KOPT-K1 (cell line): ENCODE data around the gene DNAJB8.

Experiments
- H3K27ac ChIP-seq: fragments of 200-600 bp; sonication (generic); 2 replicates; pipeline ENCODE4 v1.5.1; 2016; ENCODE audit warnings: antibody characterized with exemption, mild to moderate bottlenecking, low read depth, low read length; ENCODE audit not compliant: poor library complexity, severe bottlenecking
- H3K36me3 ChIP-seq: fragments of 200-600 bp; sonication (generic); 2 replicates; pipeline ENCODE4 v1.5.1; 2017; ENCODE audit warnings: antibody characterized with exemption, mild to moderate bottlenecking, low read length, moderate library complexity; ENCODE audit not compliant: insufficient read depth
- H3K9me3 ChIP-seq: fragments of 200-600 bp; sonication (generic); 2 replicates; pipeline ENCODE4 v1.5.1; 2017; ENCODE audit warnings: antibody characterized with exemption, low read length, mild to moderate bottlenecking; ENCODE audit not compliant: insufficient read depth, poor library complexity, severe bottlenecking

DNAJB8 gene

DNA sequence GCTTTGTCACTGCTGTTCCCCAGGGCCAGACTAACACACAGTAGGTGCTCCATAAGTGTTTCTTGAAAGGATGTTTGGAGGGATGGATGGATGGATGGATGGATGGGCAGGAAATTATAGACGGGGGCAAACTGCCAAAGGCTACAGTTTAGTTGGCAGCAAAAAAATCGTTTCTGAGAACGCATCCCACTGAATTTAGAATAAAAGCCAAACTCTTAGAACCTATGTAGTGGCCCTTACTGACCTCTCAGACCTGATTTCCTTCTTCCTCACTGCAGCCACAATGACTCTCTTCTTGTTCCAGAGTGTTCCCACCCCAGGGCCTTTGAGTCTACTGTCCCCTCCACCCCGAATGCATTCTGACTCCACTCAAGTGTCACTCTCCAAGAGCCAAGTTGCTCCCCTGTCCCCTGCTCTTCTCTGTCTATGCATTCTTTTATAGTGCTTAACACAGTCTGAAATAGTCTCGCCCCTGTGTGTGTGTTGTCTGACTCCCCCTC lies 31.5 kb upstream of the DNAJB8 start:
- Histone ChIP-seq H3K9me3 (no peaks in the 10 kb centered on the region), H3K27ac (no peak overlapping the region), H3K36me3 (no peaks in the 10 kb centered on the region)

DNA sequence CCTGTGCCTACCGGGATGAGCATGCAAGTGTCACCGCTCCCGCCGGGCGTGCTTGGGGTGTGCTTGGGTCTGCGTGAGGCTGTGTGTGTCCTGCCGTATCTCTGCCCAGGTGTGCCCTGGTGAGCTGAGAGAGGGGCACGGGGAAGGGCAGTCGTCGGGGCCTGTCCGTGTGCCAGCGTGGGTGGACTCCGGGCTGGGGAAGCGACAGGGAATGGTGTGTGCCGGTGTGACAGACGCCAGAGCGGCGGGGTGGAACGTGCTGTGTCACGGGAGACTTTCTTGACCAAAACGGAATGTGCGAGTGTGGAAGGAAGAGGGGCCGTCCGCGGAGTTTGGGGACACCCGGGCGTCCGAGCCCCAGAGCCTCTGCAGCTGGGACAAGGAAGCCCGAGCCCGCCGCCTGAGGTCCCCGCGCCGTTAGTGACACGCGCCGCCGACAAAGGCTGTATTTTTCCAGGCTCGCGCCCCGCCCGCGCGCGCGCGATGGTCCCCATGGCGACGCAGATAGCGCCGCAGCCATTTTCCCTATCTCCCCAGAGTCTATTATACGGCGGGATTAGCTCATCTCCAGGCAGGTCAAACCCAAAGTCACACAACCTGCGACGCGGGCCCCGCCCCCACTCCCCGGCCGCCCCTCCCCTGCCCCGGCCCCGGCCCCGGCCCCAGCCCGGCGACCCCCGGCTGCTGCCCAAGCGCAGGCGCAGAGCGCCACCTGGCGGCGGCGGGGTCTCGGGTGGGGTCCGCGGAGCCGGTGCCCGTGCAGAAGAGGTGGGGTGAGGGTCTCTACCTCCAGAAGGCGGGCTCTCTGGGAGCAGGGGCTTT lies 30.8 kb upstream of the DNAJB8 start:
- no peaks in the 10 kb centered on the region for H3K36me3 ChIP-seq
- H3K9me3 ChIP-seq = no peaks in the 10 kb centered on the region
- H3K27ac ChIP-seq = no peak overlapping the region

DNA sequence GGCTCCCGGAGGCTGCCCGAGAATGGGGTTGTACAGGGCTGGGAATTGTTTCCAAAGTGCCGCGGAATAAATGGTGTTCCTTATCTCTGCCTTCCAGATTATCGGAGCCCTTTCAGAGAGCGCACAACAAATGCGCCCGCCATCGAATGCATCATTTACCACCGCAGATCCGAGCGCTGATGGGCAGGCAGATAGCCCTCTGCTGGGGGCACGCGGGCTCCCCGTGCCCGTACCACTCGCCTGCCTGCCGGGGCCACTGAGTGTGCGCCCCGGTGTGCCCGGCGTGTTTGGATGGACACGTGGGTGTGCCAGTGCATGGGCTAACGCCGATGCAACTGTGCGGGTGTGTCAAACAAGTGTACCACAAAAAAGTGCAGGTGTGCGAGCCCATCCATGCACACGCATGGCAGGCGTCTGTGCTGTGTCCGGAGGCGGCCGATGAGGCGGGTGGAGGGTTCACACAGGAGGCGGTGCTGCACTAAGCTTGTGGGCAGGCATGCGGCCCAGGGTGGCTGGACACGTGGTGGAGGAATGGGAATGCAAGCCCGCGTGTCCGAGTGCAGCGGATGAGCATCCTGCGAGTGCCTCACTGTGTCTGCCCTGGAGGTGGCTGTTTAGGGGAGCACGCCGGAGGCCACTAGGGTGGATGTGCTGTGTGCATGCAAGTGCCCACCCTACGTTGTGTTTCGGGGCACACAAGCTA lies 30.1 kb upstream of the DNAJB8 start:
- no peak overlapping the region for H3K27ac ChIP-seq

DNA sequence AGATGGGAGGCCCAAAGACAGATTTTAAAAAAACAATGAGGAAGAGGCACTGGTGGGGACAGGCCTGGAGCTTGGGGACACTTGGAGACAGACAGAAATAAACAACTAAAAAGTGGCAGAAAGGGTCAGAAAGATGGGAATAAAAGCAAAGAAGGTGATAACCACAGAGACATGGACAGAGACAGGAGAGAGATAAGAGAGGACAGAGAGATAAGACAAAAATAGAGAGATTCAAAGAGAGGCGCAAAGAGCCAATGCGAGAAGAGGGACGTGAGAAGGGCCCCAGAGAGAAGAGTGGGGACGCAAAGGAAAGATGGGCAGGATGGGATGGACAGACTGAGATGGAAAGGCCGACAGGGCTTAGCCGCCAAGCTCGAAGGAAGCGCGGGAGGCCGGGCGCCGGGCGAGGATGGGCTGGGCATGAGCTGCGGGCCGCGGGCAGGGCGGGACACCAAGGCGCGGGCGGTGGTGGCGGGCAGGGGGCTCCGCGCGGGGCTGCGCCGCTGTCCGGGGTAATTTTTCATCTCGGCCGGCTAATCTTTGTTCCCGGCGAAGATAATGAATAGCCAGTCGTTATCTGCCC lies 29.4 kb upstream of the DNAJB8 start:
- H3K9me3 ChIP-seq = no peaks in the 10 kb centered on the region
- no peaks in the 10 kb centered on the region for H3K36me3 ChIP-seq
- no peak overlapping the region for H3K27ac ChIP-seq

More for the DNA sequence above, 30.1 kb upstream of the DNAJB8 start:
- no peaks in the 10 kb centered on the region for H3K9me3 ChIP-seq
- no peaks in the 10 kb centered on the region for H3K36me3 ChIP-seq

DNA sequence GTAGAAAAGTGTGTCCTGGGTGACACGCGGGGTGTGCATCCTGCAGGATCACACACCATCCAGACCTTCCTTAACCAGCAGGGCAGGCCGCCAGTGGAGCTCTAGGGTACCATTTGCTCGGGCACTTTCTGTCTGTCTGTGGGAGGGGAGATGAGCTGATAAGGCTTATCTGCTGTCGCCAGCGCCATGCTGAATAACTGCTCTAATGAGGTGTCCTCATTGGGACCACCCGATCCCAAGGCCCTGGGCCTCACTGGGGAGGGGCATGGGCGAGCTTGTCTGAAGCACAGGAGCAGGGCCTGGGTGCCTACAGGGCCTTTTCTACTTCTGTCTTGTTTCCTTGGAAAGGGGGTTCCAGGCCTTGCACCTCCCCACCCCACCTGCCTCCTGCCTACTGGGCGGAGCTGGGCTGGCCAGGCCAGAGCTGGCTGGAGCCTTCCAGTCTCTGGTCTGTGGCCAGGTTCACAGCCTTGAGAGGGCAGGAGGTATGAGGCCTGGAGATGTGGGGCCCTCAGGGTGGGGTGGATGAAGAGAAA lies 28.8 kb upstream of the DNAJB8 start:
- H3K9me3 ChIP-seq = no peaks in the 10 kb centered on the region
- H3K36me3 ChIP-seq = no peaks in the 10 kb centered on the region
- H3K27ac ChIP-seq = no peak overlapping the region

DNA sequence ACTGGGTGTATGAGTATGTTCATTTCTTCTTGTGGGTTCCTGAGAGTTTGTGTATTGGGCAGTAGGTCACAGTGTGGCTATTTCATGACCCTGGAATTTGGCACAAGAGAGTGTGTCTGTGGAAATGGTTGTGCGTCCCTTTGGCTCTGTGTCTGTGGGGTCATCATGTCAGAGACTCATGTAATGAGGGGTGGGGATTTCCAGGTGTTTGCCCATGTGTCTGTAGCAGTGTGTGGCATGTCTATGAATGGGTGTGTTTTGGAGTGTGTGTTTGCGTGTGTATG lies 27.6 kb upstream of the DNAJB8 start:
- H3K27ac ChIP-seq = no peak overlapping the region

DNA sequence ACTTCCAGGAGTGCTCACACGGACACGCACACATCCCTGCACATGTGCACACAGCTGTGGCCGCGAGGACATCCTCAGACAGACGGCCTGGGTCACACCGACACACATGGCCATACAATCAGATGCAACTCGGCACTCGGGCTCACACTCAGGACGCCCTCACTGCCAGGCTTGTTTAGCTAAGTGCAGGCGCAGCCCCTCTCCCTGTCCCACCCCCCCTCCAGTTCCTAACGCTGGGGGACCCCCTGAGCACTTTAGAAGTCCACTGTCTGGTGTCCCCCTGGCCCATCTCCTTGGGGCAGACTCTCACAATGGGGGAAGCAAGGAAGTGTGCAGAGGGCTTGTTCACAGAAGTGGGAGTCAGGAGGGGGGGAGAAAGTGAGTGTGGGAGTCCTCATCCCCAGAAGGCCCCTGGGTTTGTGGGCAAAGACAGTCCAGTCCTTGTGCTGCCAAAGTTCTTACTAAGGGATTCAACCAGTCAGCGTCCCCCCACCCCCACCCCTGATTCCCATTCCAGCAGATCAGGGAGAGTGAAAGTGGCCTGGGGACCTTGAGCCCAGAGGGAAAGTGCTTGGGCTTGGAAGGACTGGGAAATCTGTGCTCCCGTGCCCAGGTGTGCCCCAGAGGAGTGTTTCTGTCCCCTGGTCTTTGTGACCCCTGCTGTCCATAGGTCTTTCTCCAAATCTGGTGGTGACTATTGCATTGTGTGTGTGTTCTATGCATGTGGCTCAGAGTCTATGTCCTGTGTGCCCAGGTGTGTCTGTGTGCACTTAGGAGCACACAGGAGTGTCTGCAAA lies 27.1 kb upstream of the DNAJB8 start:
- Histone ChIP-seq H3K27ac (no peak overlapping the region), H3K9me3 (no peaks in the 10 kb centered on the region)

More for the DNA sequence above, 27.6 kb upstream of the DNAJB8 start:
- no peaks in the 10 kb centered on the region for H3K9me3 ChIP-seq
- H3K36me3 ChIP-seq = no peaks in the 10 kb centered on the region

DNA sequence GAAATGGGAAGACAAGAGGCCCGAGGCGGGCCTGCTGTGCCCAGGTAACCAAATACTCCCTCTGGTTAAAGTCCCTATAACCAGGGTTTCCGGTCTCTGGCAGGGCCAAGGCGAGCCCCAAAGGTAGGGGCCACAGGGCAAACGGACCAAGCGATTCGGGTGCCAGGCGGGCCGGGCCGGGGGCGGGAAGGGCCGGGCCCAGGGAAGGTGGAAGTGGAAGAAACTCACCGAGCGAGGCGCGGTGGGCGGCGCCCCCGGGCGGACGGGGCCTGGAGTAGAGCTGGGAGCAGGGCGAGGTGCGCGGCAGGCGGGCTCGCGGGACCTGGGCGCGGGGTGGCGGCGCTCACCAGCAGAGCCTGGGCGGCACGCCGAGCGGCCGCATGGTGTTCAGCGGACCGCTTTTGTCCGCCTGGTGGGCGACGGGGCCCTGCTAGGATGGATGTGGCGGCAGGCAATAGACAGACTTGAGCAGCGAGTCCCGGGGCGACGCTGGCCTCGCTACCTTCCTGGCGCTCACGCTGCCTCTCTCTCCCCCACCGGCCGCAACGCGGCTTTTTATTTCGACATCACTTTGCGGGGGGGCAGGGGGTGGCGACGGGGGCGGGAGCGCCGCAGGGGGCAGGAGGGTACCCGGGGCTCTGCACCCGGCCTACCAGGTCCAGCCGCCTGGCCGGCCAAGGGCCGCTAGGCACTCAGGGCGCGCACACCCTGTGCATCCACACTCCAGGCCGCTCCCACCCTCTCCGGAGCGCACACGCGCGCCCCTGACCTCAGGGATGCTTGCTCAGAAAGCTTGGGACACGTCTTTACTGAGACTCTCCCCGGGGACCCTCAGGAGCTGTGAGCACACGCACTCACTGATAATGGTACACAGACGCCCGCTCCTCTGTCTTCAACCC lies 26.2 kb upstream of the DNAJB8 start, which contains the start of gene GATA2:
GATA2 (minus strand) TSS at position 531 of the 899 bp plus-strand sequence. CDS start 6,170 bp downstream, outside the sequence.
- no peaks in the 10 kb centered on the region for H3K36me3 ChIP-seq
- H3K27ac ChIP-seq = no peak within 1 kb of the TSS
- H3K9me3 ChIP-seq = no peaks in the 10 kb centered on the region

More for the DNA sequence above, 27.1 kb upstream of the DNAJB8 start:
- H3K36me3 ChIP-seq = no peaks in the 10 kb centered on the region

DNA sequence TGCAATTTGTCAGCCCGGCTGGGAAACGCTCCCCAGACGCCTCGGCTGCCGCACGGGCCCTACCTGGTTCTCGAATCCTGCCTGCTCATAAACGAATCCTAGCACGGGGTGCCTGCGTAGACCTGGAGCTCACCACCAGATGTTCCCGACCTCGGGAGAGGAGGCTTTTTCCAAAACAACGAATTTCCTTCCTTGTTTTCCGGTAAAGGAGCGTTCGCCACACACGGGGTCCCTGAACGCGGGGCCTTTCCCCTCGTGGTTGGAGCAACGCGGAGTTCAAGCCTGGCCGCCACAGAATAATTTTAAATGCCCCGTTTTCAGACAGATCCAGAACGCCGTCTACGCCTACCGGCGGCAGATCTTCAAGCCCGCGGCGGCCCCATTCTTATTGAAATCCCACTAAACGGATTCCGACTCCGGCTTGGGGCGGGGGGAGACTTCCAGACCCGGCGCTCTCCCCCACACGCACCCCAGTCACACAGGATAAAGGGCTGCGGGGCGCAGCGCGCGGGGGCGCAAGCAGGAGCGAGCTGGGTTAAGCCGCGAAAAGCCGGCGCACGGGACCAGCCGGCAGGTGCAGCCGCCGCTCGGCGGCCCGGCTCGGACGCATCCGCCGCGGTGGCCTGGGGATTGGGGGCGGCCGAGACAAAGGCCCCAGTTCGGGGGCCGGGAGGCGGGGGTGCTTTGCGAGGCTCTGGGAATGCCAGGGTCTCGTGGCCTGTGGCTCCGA lies 25.4 kb upstream of the DNAJB8 start:
- no peak overlapping the region for H3K27ac ChIP-seq
- no peaks in the 10 kb centered on the region for H3K9me3 ChIP-seq
- no peaks in the 10 kb centered on the region for H3K36me3 ChIP-seq

DNA sequence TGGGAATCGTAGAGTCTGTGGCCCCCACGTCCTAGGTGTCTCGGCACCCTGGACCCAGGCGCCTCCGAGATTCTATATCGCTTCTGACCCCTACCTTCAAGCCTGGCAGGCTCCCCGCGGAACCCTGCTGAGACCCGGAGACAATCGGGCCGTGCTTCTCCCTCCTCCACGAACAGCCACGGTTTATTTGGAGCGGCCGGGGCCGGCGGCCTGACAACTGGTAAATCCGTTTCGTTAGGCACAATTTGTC lies 24.9 kb upstream of the DNAJB8 start:
- no peaks in the 10 kb centered on the region for H3K36me3 ChIP-seq
- no peak overlapping the region for H3K27ac ChIP-seq
- no peaks in the 10 kb centered on the region for H3K9me3 ChIP-seq

DNA sequence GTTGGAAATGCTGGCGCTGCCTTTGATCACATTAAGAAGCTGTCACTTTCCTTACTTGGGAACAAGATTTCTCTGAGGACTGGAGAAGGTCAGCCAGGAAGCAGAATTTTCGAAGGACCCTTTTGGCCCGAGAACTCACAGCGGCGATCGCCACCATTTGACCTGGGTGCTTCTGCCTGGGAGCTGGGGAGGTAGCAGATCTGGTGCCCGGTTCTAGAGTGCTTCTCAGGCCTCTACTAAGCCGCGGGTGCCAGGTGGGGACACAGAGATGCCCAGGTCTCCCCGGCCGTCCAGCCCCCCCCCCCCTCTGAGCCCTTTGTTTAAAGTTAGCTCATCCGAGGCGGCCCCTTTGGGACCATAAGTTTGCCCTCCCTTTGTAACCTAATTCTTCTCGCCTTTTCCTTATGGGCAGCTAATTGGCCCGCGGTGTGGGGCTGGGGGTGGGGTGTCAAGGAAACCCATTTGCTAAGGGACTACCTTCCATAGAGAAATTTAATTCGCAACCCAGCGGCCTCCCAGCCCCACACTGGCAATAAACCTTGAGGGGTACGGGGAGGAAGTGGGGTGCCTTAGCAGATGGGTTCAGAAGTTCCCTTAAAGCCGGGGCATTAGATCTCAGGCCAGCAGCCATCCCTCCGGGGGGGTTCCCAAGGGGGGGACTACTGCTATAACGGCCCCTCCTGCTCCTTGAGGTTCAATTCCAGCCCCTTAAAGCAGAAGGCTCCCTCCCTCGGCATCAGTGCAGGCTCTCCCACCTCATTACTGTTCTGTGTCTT lies 24.4 kb upstream of the DNAJB8 start:
- Histone ChIP-seq H3K27ac (no peak overlapping the region), H3K36me3 (no peaks in the 10 kb centered on the region), H3K9me3 (no peaks in the 10 kb centered on the region)

DNA sequence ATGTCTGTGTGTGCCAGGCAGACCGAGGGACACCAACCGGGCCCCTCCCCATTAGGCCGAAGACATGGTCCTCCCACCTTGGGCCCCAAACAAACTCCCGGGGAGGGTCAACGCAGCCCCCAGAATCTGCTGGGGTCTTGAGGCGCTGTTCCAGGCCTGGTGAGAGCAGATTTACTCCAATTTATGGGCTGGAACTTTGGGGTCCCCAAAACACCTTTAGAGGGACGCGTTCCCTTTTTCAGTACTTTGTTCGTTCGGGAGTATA lies 23.9 kb upstream of the DNAJB8 start:
- H3K36me3 ChIP-seq = no peaks in the 10 kb centered on the region
- H3K9me3 ChIP-seq = no peaks in the 10 kb centered on the region
- H3K27ac ChIP-seq = no peak overlapping the region

DNA sequence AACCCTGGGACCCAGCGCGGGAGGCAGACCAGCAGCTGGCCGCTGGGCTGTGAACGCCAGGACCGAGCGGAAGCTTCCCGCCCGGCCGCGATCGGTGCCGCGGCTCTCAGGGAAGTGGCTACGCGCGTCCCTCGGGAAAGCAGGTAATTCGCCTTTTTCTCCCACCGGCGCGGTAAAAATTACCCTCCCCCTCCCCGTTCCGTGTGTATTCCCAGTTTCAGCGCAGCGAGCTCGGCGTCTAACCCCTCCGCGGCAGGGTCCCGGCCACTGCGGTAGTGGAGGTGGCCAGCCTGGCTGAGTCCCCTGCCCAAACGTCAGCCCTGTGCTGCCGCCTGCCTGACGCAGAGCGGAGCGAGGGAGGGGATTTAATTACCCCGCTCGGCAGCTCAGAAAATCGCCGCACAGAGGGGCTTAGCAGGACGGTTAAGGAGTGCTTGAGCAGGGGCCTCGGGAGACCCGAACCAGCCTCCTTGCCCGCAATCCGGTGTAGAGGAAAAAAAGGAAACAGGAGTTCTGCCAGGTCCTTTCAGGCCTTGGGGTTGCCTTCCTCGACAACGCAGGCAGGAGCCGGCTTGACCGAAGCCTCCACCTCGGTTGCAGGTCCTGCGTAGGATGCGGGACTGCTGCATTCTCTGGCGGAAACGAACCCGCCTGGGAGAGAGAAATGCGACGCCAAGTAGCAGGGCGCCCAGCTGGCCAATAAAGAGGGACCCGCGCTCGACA lies 23.4 kb upstream of the DNAJB8 start:
- H3K27ac ChIP-seq = no peak overlapping the region

More for the DNA sequence above, 23.4 kb upstream of the DNAJB8 start:
- Histone ChIP-seq H3K36me3 (no peaks in the 10 kb centered on the region), H3K9me3 (no peaks in the 10 kb centered on the region)
